DOHH2 (cell line): ENCODE results near the gene CES4A.

ENCODE experiments used
- EZH2phosphoT487 ChIP-seq: fragments of 200-600 bp; sonication (generic); IDR thresholded peaks from 2 replicates; pipeline ENCODE4 v1.6.1; 2017; ENCODE audit warnings: borderline replicate concordance, mild to moderate bottlenecking, antibody characterized with exemption, low read length, moderate library complexity, mixed read lengths
- TF ChIP-seq, protein P1 (sequence below): fragments of 200-600 bp; sonication (generic); IDR thresholded peaks from one replicate; pipeline ENCODE4 v1.5.1; 2014; ENCODE audit warnings: antibody characterized with exemption, mild to moderate bottlenecking, low read depth, low read length; ENCODE audit not compliant: poor library complexity, severe bottlenecking

DNA sequence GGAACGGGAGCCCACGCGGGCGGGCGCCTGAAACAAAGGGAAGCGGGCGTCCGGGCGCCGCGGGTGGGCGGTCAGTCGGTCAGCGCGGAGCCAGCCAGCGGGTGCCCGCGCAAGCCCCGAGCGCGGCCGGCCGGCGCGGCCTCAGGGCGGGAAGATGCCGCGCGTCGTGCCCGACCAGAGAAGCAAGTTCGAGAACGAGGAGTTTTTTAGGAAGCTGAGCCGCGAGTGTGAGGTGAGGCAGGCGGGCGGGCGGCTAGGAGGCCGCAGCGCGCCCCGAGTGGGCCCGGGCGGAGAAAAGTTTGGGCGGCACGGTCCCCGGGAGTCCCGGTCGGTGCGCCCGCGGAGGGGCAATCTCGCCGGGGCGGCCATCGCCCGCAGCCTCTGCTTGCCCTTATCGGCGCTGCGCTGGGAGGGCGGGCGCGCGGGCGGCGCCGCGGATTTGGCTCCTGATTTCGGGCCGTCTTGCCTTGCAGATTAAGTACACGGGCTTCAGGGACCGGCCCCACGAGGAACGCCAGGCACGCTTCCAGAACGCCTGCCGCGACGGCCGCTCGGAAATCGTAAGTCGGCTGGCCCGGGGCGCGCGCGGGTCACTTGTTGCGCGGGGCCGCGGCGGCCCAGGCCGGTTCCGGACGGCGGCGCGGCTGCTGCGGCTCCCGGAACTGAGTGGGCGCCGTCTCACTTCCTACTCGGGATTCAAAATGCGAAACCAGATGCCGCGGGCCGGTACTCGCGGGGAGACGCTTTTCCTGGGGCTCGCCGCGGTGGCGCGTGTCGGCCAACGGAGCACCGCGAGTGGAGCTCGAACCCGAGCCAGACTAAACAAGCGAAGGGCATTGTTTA lies 41.1 kb downstream of the CES4A start:
- TF ChIP-seq, protein P1, sequence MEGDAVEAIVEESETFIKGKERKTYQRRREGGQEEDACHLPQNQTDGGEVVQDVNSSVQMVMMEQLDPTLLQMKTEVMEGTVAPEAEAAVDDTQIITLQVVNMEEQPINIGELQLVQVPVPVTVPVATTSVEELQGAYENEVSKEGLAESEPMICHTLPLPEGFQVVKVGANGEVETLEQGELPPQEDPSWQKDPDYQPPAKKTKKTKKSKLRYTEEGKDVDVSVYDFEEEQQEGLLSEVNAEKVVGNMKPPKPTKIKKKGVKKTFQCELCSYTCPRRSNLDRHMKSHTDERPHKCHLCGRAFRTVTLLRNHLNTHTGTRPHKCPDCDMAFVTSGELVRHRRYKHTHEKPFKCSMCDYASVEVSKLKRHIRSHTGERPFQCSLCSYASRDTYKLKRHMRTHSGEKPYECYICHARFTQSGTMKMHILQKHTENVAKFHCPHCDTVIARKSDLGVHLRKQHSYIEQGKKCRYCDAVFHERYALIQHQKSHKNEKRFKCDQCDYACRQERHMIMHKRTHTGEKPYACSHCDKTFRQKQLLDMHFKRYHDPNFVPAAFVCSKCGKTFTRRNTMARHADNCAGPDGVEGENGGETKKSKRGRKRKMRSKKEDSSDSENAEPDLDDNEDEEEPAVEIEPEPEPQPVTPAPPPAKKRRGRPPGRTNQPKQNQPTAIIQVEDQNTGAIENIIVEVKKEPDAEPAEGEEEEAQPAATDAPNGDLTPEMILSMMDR: no peak
- TF ChIP-seq EZH2phosphoT487: no peak
